HCT116 (cell line): ENCODE results near the gene TRIM62. TPM values are rescaled to one million over a fixed set of nuclear protein-coding genes. Genes with fewer than 3 reads are reported as not detected.
"Not testable (repeated sequence)": the region's sequence is repeated elsewhere in the genome, so short reads cannot be mapped to it uniquely, and the experiment has no call there.

ENCODE experiments used
- ATAC-seq: fragments of 200-7000 bp; cut with Tn5 transposase; 2 replicates; pipeline ENCODE4 v1.9.1; 2020; ENCODE audit warnings: mild to moderate bottlenecking, moderate library complexity
- BruUV-seq: library from RNA; stranded (reverse); fragments of 400-500 nt; replicated peaks from 2 replicates; lab custom pipeline; 2021; lab: Mats Ljungman, UMichigan
- CTCF ChIA-PET: fragments of 300-600 bp; sonication (Branson Sonifier 250); formaldehyde crosslinking; loops from one replicate; lab custom pipeline; 2021; ENCODE audit warnings: antibody characterized with exemption; lab: Charles Lee
- POLR2A ChIA-PET: fragments of 300-600, 350-600 bp; sonication (Branson Sonifier 250); formaldehyde crosslinking; loops from one replicate; lab custom pipeline; 2021; ENCODE audit warnings: antibody characterized with exemption; lab: Charles Lee
- RAD21 ChIA-PET, 2 experiments: fragments of 300-600 bp; sonication (Branson Sonifier 250); formaldehyde crosslinking; loops; one replicate each; lab custom pipeline; 2023; ENCODE audit warnings: low total read pairs in 2 of 2; ENCODE audit not compliant: uncharacterized antibody in 2 of 2, unreplicated experiment in 2 of 2, low non-redundant PET in 1 of 2; lab: Charles Lee
- DNase-seq: peaks from one replicate; pipeline ENCODE4 v3.0.0-alpha.2; 2010; ENCODE audit warnings: low read depth, low spot score
- H2AFZ ChIP-seq: fragments of 200-600 bp; shearing (Covaris generic), sonication (generic); 2 replicates; pipeline ENCODE4 v1.6.1; 2017; ENCODE audit warnings: low read depth, mixed run types, mixed read lengths, antibody characterized with exemption, low read length; ENCODE audit not compliant: poor library complexity, severe bottlenecking
- H3K27ac ChIP-seq: 2 replicates; pipeline ENCODE4 v1.5.1; 2012; ENCODE audit warnings: low read depth, low read length
- H3K27me3 ChIP-seq: fragments of 200-600 bp; sonication (generic); 2 replicates; pipeline ENCODE4 v1.6.1; 2016; ENCODE audit warnings: mixed run types, low read length, mixed read lengths; ENCODE audit not compliant: insufficient read depth
- H3K36me3 ChIP-seq, 2 experiments: fragments of 200-500 bp in 1 of 2; fragments of 200-600 bp in 1 of 2; sonication (Bioruptor generic) in 1 of 2; sonication (generic) in 1 of 2; 2 replicates each; pipeline versions ENCODE4 v1.5.1 to v1.6.1; 2014 to 2016; ENCODE audit warnings: low read length in 2 of 2, inconsistent platforms in 1 of 2, mixed read lengths in 1 of 2, mixed run types in 1 of 2; ENCODE audit not compliant: insufficient read depth in 2 of 2, control insufficient read depth in 1 of 2
- H3K4me1 ChIP-seq, 2 experiments: fragments of 200-600 bp in 1 of 2; sonication (generic) in 1 of 2; 2 replicates each; pipeline versions ENCODE4 v1.5.1 to v1.6.1; 2012 to 2017; ENCODE audit warnings: low read length in 2 of 2, inconsistent platforms in 1 of 2, mild to moderate bottlenecking in 1 of 2, mixed read lengths in 1 of 2, mixed run types in 1 of 2, moderate library complexity in 1 of 2; ENCODE audit not compliant: insufficient read depth in 2 of 2, control insufficient read depth in 1 of 2
- H3K4me2 ChIP-seq: fragments of 200-600 bp; sonication (generic); 2 replicates; pipeline ENCODE4 v1.6.1; 2017; ENCODE audit warnings: mixed run types, low read length, mixed read lengths
- H3K4me3 ChIP-seq, 2 experiments: fragments of 200-600 bp in 1 of 2; sonication (generic) in 1 of 2; replicated peaks in 1 of 2; 2 replicates each; pipeline ENCODE4 v1.5.1; 2011 to 2016; ENCODE audit warnings: low read length in 2 of 2, control low read depth in 1 of 2, low read depth in 1 of 2, mild to moderate bottlenecking in 1 of 2, mixed read lengths in 1 of 2, mixed run types in 1 of 2
- H3K79me2 ChIP-seq: fragments of 200-600 bp; sonication (generic); 2 replicates; pipeline ENCODE4 v1.6.1; 2017; ENCODE audit warnings: mild to moderate bottlenecking, mixed run types, low read length, moderate library complexity, mixed read lengths; ENCODE audit not compliant: insufficient read depth
- H3K9ac ChIP-seq: fragments of 200-600 bp; sonication (generic); 2 replicates; pipeline ENCODE4 v1.6.1; 2016; ENCODE audit warnings: low read length, mixed read lengths
- H3K9me2 ChIP-seq: fragments of 200-600 bp; sonication (generic), shearing (Covaris generic); 2 replicates; pipeline ENCODE4 v1.6.1; 2017; ENCODE audit warnings: mixed run types, mild to moderate bottlenecking, moderate library complexity; ENCODE audit not compliant: insufficient read depth
- H3K9me3 ChIP-seq, 2 experiments: fragments of 200-500 bp in 1 of 2; fragments of 200-600 bp in 1 of 2; sonication (Bioruptor generic) in 1 of 2; sonication (generic) in 1 of 2; 2 replicates each; pipeline ENCODE4 v1.6.1; 2014 to 2017; ENCODE audit warnings: low read length in 2 of 2, mixed read lengths in 2 of 2, inconsistent platforms in 1 of 2, low read depth in 1 of 2, mild to moderate bottlenecking in 1 of 2, mixed run types in 1 of 2, moderate library complexity in 1 of 2; ENCODE audit not compliant: control insufficient read depth in 1 of 2, insufficient read depth in 1 of 2
- H4K20me1 ChIP-seq: fragments of 200-600 bp; sonication (generic), shearing (Covaris generic); 2 replicates; pipeline ENCODE4 v1.6.1; 2017; ENCODE audit warnings: mixed run types, mild to moderate bottlenecking, moderate library complexity; ENCODE audit not compliant: insufficient read depth
- CTCF ChIP-seq, 3 experiments: fragments of 200-600 bp in 1 of 3; sonication (generic) in 1 of 3; IDR thresholded peaks in 2 of 3; conservative IDR thresholded peaks in 1 of 3; 2 replicates each; pipeline ENCODE4 v1.5.1; 2012 to 2017; ENCODE audit warnings: low read depth in 2 of 3, low read length in 2 of 3, antibody characterized with exemption in 1 of 3, borderline replicate concordance in 1 of 3, control low read depth in 1 of 3, mild to moderate bottlenecking in 1 of 3, mixed read lengths in 1 of 3, mixed run types in 1 of 3, moderate library complexity in 1 of 3; ENCODE audit not compliant: insufficient read depth in 1 of 3
- SP1 ChIP-seq: IDR thresholded peaks from 2 replicates; pipeline ENCODE4 v1.6.1; 2012; ENCODE audit warnings: low read depth
- intact Hi-C: fragments of 100-400 bp; cut with micrococcal nuclease; formaldehyde crosslinking; loops from 2 replicates; pipeline ENCODE4 v1.10.0; 2022
- total RNA-seq: library from RNA; stranded (reverse); gene quantifications from one replicate; pipeline ENCODE4 v1.2.1, GENCODE V29; 2021; ENCODE audit not compliant: unreplicated experiment
- TF ChIP-seq, protein P1 (sequence below): IDR thresholded peaks from 2 replicates; pipeline ENCODE4 v1.6.1; 2012; ENCODE audit warnings: low read depth

The TRIM62 gene
- total RNA-seq, 1 experiment from 2014 or later, result 6.5 TPM

- Histone ChIP-seq H3K79me2 (no peaks in the 10 kb centered on the region), H2AFZ (no peak overlapping the region), H3K4me2 (no peak overlapping the region), H3K9me2 (no peaks in the 10 kb centered on the region), H3K9me3 (no peaks in the 10 kb centered on the region), H3K4me3 (no peak overlapping the region), H3K36me3 (no peaks in the 10 kb centered on the region), H3K27me3 (no peaks in the 10 kb centered on the region), H3K4me1 (no peaks in the 10 kb centered on the region), H4K20me1 (no peaks in the 10 kb centered on the region), H3K9ac (no peak overlapping the region), H3K27ac (no peak overlapping the region)
- intact Hi-C loops, result no loop called here
- RAD21 ChIA-PET, result no interaction called here
- DNase-seq (no peak), ATAC-seq (peak; percentile 54)
- POLR2A ChIA-PET, result interaction anchor here (2.2 kb wide), 1 partner anchor 10 kb away, joined by 7 read pairs; no protein-coding TSS in a partner anchor
- TF ChIP-seq, protein P1, sequence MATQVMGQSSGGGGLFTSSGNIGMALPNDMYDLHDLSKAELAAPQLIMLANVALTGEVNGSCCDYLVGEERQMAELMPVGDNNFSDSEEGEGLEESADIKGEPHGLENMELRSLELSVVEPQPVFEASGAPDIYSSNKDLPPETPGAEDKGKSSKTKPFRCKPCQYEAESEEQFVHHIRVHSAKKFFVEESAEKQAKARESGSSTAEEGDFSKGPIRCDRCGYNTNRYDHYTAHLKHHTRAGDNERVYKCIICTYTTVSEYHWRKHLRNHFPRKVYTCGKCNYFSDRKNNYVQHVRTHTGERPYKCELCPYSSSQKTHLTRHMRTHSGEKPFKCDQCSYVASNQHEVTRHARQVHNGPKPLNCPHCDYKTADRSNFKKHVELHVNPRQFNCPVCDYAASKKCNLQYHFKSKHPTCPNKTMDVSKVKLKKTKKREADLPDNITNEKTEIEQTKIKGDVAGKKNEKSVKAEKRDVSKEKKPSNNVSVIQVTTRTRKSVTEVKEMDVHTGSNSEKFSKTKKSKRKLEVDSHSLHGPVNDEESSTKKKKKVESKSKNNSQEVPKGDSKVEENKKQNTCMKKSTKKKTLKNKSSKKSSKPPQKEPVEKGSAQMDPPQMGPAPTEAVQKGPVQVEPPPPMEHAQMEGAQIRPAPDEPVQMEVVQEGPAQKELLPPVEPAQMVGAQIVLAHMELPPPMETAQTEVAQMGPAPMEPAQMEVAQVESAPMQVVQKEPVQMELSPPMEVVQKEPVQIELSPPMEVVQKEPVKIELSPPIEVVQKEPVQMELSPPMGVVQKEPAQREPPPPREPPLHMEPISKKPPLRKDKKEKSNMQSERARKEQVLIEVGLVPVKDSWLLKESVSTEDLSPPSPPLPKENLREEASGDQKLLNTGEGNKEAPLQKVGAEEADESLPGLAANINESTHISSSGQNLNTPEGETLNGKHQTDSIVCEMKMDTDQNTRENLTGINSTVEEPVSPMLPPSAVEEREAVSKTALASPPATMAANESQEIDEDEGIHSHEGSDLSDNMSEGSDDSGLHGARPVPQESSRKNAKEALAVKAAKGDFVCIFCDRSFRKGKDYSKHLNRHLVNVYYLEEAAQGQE, result no peak
- TF ChIP-seq SP1 (no peak), CTCF (IDR thresholded peaks at IDR 0.05 in 2 of 3, conservative IDR thresholded peaks at IDR 0.05 in 1 of 3; ENCODE audit: borderline replicate concordance in 1 of 3, insufficient read depth in 1 of 3, low read depth in 2 of 3, low read length in 2 of 3) (peak in 2 of 3 experiments; percentile 40 to 41; a peak in 4 of 6 replicates)
- no TSS peak for BruUV-seq
- CTCF ChIA-PET, result interaction anchor here (2.0 kb wide), 1 partner anchor 11 kb away, joined by 5 read pairs; no protein-coding TSS in a partner anchor
Observed at GRCh38 chr1:33137800-33138199, 44.0 kb downstream of the TRIM62 start.

- ATAC-seq, H3K4me1 ChIP-seq, H3K27ac ChIP-seq, H2AFZ ChIP-seq, RAD21 ChIA-PET, H3K79me2 ChIP-seq, H3K27me3 ChIP-seq, BruUV-seq, H3K4me2 ChIP-seq, H3K4me3 ChIP-seq, H3K36me3 ChIP-seq, H3K9ac ChIP-seq, H4K20me1 ChIP-seq, intact Hi-C loops, DNase-seq, H3K9me3 ChIP-seq, H3K9me2 ChIP-seq: not testable (repeated sequence)
- CTCF ChIA-PET, result interaction anchor here (0.6 to 2.0 kb wide), 2 partner anchors 9 to 16 kb away, joined by 4 to 5 read pairs; no protein-coding TSS in a partner anchor
- POLR2A ChIA-PET, result interaction anchor here (0.9 kb wide), 1 partner anchor 9 kb away, joined by 3 read pairs; no protein-coding TSS in a partner anchor
Observed at GRCh38 chr1:33136041-33136440, 45.8 kb downstream of the TRIM62 start.
